ENCODE results near the gene DUSP11. TPM values are rescaled to one million over a fixed set of nuclear protein-coding genes. Genes with fewer than 3 reads are reported as not detected.
A peak's percentile ranks its signal among the peaks of the same experiment; 100 is the strongest.

Gene DUSP11
- total and polyA plus RNA-seq, 9 of the 15 experiments (the other 6 are each of a cell fraction or from before 2014, with no cell fraction given), result 20.7 to 79.8 (median 29.3) TPM

DNA sequence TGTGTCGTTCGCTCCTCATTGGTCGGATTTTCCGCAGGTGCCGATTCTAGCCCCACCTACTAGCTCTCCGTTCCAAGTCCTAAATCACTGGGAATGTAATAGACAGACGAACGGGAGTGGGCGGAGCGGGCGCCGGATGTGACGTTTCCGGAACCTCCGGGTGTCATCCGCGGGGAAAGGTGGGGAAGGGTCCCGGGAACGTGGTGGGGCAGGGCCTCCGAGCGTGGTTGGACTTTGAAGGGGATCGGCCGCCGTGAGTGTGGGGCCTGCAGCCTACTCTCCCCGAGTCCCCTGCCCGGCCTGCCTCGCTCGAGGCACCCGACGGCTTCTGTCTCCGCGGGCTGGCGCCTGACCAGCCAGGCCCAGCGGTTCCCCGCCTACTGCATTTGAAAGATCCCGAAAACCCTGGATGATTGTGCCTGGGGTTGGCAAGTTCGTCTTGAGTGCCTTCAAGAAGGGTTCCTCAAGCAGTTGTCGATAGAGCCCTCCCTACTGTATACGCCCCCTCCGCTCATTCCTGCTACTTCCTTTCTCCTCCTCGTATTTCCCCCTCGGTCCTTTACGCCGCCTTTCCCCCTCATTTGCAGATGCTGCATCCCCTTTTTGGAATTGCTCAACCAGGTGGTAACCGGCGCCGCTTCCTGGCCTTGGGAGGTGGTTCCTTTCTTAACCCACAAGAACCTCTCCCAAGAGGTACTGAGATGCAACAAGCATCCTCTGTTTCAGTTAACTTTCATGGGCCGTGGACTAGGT lies 49.1 kb upstream of the DUSP11 start, which contains the start of gene STAMBP (continued):
- TF ChIP-seq VEZF1 (CRISPR knock-in tag; IDR thresholded peaks at IDR 0.05) (peak; percentile 34; the same call in 1 of the 2 replicates), MTA3 (IDR thresholded peaks at IDR 0.05; ENCODE audit: borderline replicate concordance) (0 out of 2 replicates have a peak, but pooled peaks have one; percentile 74), RBM25 (IDR thresholded peaks at IDR 0.05; ENCODE audit: low read depth, low read length, severe bottlenecking) (peak; percentile 13), SMAD3 (CRISPR knock-in tag; conservative IDR thresholded peaks at IDR 0.05) (0 out of 2 replicates have a peak, but pooled peaks have one; percentile 16), KDM4B (IDR thresholded peaks at IDR 0.05; ENCODE audit: borderline replicate concordance in 2 of 2, low read depth in 1 of 2) (0 out of 4 replicates have a peak, but pooled peaks of 1 of the 2 experiments have one; percentile 57), IRF9 (tag; IDR thresholded peaks at IDR 0.05) (peak; percentile 43; the same call in 1 of the 2 replicates), HMGN3 (IDR thresholded peaks at IDR 0.05; ENCODE audit: borderline replicate concordance, extremely low read depth, insufficient read length, low read depth, low read length) (peak; percentile 70)
